Fibroblast of skin of left quadriceps (primary cell): ENCODE measurements around the gene HAUS7.

ENCODE experiments used
- DNase-seq, 2 experiments: peaks; one replicate each; pipeline ENCODE4 v3.0.0-alpha.2; 2013; ENCODE audit warnings: low read depth in 2 of 2

HAUS7 gene

DNA sequence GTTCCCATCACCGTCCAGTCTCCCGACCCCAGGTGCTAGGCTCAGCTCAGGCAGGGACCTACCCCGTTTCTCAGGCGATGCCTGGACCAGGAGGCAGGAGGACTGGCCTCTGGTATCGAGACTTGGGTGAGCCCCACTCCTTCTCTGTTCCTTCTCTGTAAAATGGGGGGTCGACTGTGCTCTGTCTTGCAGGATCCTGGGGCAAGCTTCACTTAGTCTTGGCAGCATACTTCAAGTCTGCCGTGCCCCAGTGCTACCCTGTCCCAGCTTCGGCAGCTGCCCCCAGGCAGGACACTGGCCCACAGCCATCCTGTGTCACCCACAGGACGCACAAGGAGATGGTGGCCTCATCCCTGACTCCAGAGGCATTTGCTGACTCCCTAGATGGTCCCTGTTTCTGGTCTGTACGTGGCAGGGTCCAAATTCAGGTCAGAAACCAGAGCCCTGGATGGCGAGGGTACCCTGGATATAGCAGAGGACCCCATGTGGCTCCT lies 7.0 kb upstream of the HAUS7 start:
- no peak for DNase-seq

DNA sequence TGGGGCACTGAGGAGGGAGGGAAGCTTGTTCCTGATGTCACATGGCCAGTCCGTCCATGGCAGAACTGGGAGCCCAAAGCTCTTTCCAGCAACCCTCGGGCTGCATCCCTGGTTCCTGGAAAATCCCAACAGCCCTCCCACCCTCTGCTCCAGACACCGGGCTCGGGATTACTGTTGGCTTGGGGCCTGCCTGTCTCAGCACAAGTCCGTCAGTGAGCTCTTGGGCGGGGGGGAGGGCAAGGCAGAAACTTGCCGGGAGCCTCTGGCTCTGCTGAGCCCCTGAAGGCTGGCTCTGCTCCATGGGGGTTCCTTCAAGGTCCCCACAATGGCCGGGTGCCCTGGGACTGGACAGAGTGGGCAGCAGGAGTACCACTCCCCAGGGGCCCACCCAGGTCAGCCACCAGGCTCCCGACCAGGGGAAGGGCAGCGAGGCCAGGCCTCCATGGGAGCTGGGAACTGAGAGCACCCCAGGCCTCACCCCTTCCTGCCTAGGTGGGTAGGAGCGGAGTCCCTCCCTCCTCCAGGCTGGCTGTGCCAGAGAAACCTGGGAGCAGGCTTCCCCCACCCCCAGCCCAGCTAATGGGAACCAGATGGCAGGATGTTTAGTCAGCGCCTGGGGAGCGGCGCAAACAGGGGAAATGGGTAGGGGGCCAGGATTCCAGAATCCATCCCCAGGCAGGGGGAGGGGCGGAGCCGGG lies 6.4 kb upstream of the HAUS7 start:
- DNase-seq, result peak in 1 of 2 experiments; percentile 74

DNA sequence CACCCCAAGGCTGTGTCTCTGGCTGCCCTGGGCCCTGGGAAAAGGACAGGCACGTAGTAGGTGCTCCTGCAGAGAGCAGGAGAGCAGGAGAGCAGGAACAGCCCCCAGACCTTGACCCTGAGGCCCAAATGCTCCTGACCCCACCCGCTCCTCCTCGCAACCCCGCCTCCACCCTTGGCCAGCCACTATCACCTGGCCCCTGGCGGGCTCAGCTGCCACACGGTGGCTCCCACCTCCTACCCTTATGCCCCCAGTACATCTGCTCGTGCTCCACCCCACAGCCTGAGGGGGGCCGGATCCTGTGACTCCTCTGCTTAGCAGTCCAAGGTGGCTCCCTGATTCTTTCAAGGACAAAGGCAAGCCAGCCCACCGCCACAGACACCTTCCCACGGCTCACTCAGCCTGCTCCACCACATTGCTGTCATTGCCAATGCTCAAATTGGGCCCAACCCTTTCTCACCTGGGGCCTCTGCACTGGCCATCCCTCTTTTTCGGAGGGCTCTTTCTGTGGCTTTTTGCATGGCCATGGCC lies 5.4 kb upstream of the HAUS7 start:
- DNase-seq, result no peak

DNA sequence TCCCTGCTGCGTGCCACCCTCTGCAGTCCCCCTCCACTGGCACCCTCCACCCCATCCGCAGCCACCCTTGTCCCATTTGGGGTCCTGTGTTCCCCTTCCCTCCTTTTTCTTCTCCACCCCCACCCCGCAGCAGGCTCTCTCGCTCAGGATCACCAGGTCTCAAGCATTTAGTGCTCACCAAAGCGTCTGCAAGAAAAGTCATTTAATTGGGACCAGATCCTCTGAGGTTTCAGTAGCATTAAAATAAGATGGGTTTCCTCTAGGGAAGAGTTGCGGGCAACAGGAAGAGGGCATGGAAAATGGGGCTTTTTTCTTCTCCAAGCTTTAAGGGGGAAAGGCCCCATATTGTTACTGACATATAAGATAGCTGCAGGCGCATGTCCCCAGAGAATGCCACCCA lies 4.9 kb upstream of the HAUS7 start:
- DNase-seq, result no peak

DNA sequence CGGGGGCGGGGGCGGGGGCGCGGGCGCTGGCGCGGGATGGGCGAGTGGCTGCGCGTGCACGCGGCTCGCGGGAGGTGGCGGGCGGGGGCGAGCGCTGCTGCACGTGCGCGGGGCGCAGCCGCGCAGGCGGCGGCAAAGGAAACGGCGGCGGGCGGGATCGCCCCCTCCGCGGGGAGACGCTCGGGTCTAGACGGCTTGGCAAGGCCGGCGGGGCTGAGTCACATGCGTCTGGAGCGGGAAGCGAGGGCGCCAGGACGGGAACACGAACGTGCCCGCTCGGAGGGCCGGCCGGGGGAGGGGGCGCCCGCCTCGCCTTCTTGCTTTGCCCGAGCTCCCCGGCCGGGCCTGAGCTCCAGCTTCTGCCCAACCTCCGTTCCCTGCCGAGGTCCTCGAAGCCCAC lies 4.3 kb upstream of the HAUS7 start:
- no peak for DNase-seq

DNA sequence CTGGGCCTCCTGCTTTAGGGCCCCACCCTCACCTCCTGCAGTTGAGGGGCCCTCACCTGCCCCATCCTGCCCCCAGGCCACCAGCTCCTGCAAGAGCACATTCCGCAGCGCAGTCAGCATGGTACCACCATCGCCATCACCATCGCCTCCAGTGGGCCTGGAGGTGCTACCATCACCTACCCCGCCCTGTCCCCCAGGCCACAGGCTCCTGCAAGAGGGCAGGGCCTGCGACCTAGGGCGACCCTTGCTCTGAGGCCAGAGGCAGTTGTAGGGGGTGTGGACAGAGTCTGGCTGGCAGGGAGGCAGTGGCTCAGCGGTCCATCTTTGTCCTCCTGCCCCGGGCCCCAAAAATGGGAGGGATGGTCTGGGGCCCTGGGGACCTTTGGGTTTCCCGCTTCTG lies 3.9 kb upstream of the HAUS7 start:
- no peak for DNase-seq

DNA sequence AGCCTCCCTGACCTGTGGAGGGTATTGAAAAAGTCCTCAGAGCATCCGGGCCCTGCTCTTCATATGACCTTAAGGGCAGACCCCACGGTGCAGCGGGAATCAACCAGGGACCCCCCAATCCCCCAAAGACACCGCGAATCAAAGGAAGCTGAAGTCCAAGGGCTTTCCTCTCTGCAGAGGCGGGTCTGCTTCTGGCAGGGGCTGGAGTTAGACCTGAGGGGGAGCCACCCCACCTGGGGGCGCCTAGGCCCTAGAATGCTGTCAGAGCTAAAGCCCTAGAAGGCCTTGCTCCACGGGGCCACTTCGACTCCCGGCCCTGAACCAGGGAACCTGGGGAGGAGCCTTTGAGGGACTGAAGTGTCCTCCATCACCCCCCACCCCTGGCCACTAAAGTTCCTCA lies 2.8 kb upstream of the HAUS7 start:
- no peak for DNase-seq

DNA sequence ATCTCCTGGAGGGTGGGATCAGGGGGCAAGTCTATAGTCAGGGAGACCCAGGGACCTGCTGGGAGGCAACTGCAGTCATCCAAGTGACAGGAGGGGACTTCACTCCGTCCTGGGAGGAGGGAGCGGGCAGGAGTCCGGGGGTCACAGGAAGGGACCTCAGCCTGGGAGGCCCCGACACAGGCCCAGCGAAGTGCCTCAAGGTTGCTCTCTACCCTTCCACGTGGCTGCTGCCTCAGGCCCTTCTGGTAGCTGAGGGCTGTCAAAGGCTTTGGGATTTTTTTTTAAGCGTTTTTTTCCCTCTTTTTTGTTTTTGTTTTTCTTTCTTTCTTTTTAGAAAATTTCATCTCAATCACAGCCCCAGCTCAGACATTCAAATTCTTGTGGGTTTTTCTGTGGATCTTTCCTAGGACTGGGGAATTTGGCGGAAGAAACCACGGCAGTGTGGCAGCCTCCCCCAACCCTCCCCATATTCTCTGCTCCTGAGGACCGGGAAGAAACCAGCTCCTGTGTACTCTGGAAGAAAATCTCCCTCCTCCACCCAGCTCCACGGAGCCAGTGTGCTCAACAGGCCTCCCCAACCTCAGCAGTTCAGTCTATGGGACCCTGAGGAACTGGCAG lies 1.4 kb upstream of the HAUS7 start:
- no peak for DNase-seq

DNA sequence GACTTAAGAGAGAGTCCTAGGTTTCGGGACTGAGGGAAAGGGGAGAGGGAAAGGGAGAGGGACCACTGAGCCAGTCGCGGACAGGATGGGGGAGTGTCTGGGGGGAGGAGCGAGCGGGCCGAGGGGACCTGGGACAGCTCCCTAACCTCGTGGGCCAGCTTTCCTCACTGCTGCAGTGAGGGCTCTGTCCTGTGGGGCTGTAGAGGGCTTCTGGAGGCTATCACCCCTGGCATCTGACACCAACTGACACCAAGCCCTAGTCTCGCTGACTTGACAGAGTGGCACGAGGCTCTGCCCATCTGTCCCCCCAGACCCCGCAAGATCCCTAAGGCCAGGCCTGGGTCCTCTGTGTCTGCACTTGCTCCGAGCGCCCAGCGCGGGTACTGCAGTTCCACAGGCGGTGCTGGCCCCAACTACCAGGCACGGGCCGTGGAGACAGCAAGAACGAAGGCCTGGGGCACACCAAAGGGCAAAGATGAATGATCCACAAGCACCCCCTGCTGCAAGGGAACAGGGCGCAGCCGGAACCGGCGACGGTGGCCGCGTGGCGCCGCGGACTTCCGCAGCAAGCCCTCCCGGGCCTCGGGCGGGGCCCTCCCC lies 465 bp downstream of the HAUS7 start:
- no peak for DNase-seq

DNA sequence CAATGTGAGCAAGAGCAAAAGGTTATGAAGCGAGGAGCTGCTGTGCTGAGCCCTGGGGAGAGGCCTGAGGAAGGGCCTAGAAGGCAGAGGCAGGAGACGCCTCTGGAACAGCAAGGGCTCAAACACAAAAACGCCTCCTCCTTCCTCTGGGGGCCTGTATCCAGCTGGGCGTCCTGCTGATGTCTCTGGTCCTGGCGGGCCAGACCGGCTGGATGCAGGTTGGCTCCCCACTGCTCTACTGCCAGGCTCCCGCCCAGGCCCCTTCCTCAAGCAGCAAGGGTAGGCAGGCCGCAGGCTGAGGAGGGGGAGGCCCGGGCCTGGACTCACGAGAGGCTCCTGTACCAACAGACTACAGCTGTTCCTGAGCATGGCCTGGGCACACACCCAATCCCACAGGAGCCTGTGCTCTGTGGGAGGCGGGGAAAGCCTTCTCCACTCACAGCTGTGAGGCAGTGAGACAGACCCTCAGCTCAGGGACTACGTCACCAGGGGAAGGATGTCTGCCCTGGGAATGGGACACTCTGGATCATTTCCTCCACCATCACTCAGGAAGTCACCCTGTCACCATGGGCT lies 2.3 kb downstream of the HAUS7 start:
- DNase-seq, result no peak

DNA sequence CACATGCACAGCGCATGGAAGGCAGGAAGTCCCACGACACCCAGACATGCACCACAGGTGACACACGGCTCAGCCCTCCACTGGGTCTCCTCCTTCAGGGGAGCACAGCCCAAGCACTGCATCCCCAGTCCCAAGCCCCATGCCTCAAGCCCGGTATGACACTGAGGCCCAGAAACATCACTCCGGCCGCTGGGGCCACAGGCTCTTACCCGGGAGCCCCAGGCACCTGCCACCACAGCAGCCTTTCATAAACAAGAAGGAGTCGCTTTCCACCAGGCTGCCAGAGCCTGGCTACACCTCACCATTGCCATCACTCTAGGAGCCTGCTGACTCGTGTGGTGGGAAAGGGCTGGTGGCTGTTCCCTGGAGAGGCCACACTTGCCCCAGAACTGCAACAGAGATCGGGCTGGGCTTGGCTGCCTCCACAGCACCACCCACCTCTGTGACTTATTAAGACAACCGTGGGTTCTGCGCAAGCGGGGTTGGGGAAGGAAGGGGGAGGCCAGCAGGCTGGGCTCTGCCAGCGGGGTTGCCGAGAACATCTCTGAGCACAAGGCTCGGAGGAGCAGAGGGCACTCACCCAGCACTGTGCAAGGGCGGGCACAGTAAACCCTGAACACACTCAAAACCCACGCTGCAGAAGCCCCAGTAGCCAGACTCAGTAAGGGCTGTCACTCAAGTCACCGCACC lies 4.5 kb downstream of the HAUS7 start:
- no peak for DNase-seq

DNA sequence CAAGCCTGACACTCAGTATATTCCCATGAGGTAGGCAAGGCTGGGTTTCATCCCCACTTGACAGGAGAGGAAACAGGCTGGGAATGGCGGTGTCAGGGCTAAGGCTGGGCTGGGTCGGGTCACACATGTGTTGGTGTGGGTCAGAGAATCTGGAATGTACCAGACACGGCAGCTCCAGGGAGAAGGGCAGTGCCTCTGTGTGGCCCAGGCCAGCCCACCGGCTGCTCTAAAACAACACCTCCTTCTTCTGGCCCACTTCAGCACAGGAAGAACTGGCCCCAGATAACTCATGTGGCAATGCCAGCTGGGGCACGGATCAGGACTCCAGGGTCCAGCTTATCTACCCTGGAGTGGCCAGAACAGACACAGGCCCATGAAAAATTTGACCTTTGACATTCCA lies 6.3 kb downstream of the HAUS7 start:
- no peak for DNase-seq

DNA sequence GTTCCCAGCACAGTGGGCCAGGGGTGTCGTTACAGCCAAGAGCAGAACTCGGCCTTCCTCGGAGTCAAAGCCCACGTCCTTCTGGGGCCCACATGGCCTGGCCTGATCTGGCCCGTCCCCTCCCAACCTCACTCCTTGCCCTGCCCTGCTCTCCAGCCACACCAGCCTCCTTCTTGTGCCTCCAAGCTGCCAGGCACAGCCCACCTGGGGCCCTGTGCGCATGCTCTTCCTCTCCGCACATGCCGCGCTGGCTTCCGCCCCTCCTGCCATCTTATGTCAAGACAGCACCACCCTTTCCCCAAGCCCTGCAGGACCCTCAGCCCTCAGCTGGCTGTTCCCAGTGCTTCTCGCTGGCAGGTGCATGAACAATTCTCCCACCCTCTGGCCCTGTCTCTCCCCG lies 6.8 kb downstream of the HAUS7 start:
- no peak for DNase-seq

DNA sequence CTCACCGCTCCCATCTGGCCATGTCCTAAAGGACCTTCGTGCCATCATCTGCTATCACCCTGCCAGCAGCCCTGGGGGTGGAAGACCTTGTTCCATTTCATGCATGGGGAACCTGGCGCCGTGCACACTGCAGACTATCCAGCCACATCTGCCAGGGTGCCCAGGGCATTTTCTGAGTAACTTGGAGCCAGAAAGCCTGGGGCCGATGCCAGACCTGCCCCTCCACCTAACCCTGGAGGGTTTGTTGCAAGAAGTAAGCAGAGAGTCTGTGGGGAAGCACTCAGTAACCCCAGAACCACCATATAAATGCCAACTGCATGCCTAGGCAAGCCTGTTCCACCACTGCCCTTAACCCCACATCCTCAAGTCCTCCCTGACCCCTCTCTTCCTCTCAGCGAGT lies 7.3 kb downstream of the HAUS7 start:
- no peak for DNase-seq

DNA sequence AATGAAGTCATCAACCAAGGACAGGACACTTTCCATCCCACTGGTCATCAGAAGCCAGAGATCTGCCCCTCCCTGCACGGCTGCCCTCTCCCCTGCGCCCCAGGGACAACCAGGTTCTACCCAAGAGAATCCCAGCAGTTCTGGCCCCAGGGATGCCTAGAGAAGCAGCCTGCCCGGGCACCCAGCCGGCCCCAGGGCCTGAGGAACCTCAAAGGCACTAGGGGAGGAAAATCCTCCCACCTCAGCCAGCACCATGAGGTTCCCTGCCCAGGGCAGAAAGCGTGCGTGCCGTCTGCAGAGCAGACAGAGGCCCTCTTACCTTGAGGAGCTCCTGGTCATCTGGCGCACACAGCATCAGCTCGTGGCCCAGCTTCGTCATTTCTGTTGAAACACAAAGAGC lies 8.1 kb downstream of the HAUS7 start:
- no peak for DNase-seq

DNA sequence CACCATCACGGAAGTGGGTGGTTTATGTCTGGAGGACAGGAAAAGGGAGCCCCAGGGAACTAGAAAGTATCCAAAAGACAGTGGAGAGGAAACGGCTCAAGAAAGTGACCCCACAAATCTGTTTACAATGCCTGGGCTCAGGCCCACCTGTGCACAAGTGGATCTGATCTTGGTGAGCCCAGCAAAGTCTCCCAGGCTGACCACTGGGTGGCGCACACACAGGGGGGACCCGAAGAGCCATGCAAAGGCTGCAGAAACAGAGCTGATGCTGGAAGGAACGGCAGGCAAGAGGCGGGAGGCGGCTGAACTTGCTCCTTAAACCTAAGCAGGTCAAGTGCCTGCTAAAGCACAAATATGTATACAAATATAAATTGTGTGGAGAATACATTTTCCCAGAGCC lies 9.6 kb downstream of the HAUS7 start:
- DNase-seq, result no peak

DNA sequence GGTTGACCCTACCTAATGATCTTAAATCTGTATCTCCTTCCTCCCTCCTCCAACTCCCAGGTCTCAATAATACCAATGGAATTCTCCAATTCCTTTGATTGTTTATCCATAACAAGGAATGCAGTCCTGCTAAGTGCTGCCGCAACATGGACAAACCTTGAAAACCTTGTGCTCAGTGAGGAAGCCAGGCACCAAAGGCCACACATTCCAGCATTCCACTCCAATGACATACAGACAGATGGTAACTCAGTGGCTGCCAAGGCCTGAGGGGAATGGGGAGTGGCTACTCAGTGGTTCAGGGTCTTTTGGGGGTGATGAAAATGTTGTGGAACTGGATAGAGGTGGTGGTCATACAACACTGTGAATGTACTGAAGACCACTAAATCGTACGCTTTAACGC lies 10.4 kb downstream of the HAUS7 start:
- no peak for DNase-seq

DNA sequence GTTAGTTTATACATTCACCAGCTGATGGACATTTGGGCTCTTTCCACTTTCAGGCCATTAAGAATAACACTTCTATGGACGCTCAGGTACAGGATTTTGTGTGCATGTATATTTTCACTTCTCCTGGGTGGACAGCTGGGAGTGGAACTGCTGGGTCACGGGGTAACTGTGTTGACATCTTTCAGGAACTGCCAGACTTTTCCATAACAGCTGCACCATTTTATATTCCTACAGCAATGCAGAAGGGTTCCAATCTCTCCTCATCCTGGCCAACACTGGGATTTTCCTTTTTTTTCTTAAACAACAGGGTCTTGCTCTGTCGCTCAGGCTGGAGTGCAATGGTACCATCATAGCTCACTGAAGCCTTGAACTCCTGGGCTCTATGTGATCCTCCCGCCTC lies 11.9 kb downstream of the HAUS7 start:
- no peak for DNase-seq

DNA sequence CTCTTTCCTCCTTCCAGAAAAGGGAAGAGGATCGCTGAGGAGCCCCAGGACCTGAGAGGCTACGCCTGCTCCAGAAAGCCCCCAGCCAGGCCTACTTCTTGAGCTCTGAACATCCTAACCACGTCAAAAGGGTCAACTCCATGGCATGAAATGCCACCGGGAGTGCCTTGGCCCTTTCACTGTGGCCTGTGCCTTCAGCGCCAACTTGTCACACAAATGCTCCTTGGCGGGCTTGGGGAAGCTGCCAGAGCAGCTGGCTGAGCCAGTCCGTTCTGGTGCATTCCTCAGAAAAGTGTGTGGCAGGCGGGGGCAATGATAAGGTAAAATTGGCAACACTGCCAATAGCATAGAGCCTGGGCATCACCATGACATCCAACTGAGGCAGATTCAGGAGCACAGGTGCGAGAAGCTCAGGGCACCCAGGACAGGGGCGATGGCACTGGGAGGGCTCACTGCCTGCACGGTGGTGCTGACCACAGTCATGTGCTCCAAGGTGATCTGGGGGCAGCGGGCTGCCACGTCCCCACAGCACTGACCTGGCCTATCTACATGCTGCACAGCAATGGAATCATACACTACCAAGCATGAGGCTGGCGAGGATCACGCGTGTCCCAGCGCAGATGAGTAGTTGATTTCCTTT lies 12.4 kb downstream of the HAUS7 start:
- no peak for DNase-seq

DNA sequence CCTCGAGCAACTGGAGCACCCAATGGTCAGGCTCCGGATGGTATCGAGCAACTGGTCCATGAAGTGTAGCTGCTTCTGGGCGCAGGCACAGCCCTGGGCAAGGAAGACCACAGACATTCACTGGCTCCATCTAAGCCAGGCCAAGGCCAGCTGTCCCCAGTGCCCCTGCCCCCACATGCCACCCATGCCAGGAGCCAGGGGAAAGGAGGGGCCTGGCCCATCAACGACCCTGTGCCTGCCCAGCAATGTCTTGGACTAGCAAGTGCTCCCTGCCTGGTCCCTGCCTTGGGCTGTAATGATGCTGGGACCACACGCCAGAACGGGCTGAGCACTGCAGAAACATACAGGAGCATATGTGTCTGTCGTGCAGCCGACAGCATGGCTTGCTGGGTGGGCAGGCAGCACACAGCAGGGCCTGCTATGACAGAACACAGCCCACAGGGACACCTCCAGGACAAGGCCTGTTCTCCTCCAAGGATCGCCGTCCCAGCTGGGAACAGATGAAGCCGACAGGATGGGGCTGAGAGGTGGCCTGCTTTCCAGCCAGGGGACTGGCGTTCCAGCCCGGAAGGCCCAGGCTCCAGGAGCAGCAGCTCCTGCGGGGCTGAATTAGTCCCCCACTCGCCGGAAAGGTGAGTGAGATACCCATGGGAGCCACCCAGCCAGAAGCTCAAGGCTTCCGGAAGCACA lies 13.1 kb downstream of the HAUS7 start:
- DNase-seq, result no peak

DNA sequence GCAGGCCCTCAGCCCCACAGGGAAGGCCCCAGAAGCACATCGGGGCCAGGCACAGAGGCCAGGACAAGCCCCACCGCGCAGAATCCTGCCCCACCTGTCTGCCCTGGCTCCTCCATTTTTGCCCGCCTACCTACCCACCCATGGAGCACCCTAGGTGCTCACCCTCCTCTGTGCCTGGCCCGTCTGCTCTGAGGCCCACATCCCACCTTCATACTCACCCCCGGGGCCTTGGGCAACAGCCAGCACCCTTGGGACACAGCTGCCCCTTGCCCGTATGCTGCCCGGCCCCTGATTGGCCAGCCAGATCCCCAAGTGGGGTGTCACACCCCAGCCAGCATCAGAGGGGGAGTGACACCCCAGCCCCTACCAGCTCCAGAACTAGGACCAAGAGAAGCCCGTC lies 13.7 kb downstream of the HAUS7 start:
- no peak for DNase-seq
